ENCODE data around the gene FCER1G. TPM values are rescaled to one million over a fixed set of nuclear protein-coding genes. Genes with fewer than 3 reads are reported as not detected.

FCER1G gene
- total RNA-seq, 2 donors from 2014 or later = 1.1 to 2.2 TPM

DNA sequence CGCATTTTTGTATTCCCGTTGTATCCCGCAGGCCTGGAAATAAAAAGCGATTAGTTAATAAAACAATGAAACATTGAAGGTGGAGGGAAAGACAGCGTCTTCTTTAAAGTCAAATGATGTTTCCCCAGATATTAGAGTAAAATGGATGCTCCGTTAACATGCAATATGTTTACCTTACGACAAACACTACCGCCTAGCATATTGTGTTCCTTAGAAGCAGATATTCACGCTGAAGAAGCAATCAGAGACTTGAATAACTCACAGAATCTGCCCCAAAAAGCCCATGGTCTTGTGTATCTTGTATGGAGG lies 37.2 kb upstream of the FCER1G start:
- peaks cover 46% of the 10 kb centered on the region for H3K4me1 Mint-ChIP-seq
- H3K4me3 Mint-ChIP-seq = peak overlapping the region; percentile 99
- no peaks in the 10 kb centered on the region for H3K27me3 Mint-ChIP-seq
- H3K9me3 Mint-ChIP-seq = no peaks in the 10 kb centered on the region
- peaks cover 43% of the 10 kb centered on the region for H3K36me3 Mint-ChIP-seq (ENCODE audit: low read depth)
- ATAC-seq (replicated peaks) = no peak
- H3K27ac Mint-ChIP-seq = peak overlapping the region; percentile 98

DNA sequence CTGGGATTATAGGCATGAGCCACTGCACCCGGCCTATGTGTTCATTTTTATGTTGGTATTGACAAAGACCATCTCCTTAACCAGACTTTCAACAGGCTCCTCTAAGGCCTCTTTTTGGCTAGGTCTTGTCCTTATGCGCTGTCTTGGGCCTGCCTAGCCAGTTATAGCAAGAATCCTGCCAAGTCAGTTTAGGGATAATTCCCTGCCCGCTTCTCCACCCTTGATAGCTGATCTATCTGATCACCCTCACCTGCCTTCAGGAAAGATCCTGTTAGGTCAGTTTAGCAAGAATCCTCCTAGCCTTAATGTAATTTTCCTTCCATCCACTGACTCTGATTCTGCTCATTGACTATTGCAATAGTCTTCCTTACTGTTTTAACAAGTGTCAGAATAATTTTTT lies 35.4 kb upstream of the FCER1G start:
- Mint-ChIP-seq H3K4me3 (peak overlapping the region; percentile 44), H3K36me3 (ENCODE audit: low read depth) (peaks cover 24% of the 10 kb centered on the region), H3K4me1 (peaks cover 49% of the 10 kb centered on the region), H3K27ac (peak overlapping the region; percentile 98), H3K9me3 (no peaks in the 10 kb centered on the region), H3K27me3 (no peaks in the 10 kb centered on the region)
- ATAC-seq (replicated peaks) = no peak

DNA sequence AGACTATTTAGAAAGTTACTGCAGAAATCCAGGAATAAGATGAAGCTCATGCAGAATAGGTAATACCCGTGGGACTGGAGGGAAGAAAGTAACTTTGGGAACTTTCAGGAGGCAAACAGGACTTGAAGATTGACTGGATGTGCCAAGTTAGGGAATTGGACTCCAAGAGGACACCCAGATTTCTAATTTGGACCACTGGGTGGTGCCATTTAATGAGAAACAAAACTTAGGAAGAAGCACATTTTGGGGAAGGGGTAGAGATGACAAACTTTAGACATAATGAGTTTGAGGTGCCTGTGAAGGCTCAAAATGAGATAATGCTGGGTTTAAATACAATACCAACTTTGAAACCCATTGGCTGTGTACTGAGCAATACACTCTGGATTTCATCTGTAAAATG lies 34.5 kb upstream of the FCER1G start:
- Mint-ChIP-seq H3K9me3 (no peaks in the 10 kb centered on the region), H3K27ac (peak overlapping the region; percentile 98), H3K27me3 (no peaks in the 10 kb centered on the region), H3K4me3 (peak overlapping the region; percentile 44), H3K4me1 (peaks cover 48% of the 10 kb centered on the region), H3K36me3 (ENCODE audit: low read depth) (peaks cover 15% of the 10 kb centered on the region)
- ATAC-seq (replicated peaks) = no peak

DNA sequence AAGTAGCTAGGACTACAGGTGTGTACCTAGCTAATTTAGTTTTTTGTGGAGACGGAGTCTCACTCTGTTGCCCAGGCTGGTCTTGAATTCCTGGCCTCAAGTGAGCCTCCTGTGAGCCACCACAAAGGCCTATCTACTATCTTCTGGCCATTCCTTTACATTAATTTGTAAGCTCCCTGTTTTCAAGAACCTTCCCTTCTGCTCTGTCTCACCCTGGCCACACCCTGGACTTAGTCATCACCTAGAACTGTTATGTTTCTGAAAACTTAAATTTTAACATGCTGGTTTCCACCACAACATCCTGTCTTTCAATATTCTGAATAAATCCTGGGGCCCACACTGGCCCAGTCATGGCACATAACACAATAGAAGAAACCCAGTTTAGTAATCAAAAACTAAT lies 32.9 kb upstream of the FCER1G start:
- Mint-ChIP-seq H3K9me3 (no peaks in the 10 kb centered on the region), H3K4me3 (peak overlapping the region; percentile 69), H3K4me1 (peaks cover 50% of the 10 kb centered on the region), H3K36me3 (ENCODE audit: low read depth) (peaks cover 3% of the 10 kb centered on the region), H3K27ac (peak overlapping the region; percentile 98), H3K27me3 (no peaks in the 10 kb centered on the region)
- peak; percentile 82 for ATAC-seq (replicated peaks)

DNA sequence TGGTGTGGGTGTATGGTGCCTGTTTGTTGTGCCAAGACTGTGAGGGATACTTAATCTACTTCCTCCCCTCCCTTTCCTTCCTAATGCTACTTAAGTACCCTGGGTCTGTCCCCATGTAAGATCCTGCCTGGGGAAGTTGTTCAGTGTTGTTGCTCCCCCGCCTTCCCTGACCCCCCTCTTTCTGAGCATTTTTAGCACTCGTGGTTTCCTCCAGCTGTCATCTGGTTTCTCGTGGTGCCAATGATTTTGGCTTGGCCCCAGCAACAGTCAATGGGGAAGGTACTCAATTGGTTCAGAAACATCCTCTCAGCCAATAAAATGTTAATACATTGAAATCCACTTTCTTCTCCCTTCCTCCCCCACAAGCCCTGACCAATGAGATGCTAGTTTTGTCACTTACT lies 29.8 kb upstream of the FCER1G start:
- H3K4me1 Mint-ChIP-seq = peaks cover 62% of the 10 kb centered on the region
- no peaks in the 10 kb centered on the region for H3K9me3 Mint-ChIP-seq
- no peaks in the 10 kb centered on the region for H3K27me3 Mint-ChIP-seq
- peak; percentile 71 for ATAC-seq (replicated peaks)
- peak overlapping the region; percentile 69 for H3K4me3 Mint-ChIP-seq
- no peaks in the 10 kb centered on the region for H3K36me3 Mint-ChIP-seq (ENCODE audit: low read depth)
- peak overlapping the region; percentile 85 for H3K27ac Mint-ChIP-seq

DNA sequence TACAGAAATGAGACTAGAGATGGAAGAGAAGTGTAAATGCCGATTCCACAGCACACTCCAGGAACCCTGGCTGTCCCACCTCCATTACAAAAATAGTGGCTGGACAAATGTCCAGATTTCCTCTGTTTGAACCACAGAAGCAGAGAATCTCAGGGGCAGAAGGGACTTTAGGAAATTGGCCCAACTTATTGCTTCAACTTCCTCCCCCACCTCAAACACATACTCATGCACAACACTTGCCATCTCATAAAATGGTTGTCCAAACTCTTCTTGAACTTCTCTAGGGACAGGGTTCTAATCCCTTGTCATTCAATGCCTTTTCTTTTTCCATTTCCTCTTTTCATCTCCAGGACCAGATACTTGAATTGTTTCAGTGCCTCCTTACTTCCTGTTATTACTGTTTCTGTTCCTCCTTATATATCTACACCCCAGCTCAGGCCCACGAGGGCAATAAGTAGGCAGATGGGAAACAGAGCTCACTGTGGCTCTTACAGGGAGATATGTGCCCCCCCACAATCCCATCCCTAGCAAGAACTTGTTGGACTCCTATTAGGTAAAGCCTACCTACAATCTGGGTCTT lies 29.3 kb upstream of the FCER1G start:
- H3K4me3 Mint-ChIP-seq = peak overlapping the region; percentile 69
- H3K9me3 Mint-ChIP-seq = no peaks in the 10 kb centered on the region
- H3K27ac Mint-ChIP-seq = peak overlapping the region; percentile 85
- peaks cover 57% of the 10 kb centered on the region for H3K4me1 Mint-ChIP-seq
- no peak for ATAC-seq (replicated peaks)
- H3K36me3 Mint-ChIP-seq (ENCODE audit: low read depth) = no peaks in the 10 kb centered on the region
- no peaks in the 10 kb centered on the region for H3K27me3 Mint-ChIP-seq

DNA sequence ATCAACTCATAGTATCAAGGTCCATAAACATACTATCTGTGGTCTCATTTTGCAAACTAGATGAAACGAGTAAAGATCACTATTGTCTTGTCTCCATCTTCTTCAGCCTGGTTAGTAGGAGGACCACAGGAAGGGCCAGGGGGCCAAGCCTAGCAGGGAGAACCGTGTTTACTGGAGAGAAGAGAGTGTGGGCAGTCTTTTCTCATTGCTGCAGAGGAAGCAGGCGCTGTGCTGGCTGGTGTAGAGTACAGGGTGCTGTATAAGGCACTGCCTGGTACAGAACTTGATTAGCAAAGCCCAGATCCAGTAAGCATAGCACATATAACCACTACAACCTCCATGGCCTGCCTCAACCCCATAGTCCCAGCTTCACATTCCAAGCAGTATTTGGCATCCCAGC lies 27.8 kb upstream of the FCER1G start:
- peak overlapping the region; percentile 69 for H3K4me3 Mint-ChIP-seq
- peaks cover 51% of the 10 kb centered on the region for H3K4me1 Mint-ChIP-seq
- no peak for ATAC-seq (replicated peaks)
- no peaks in the 10 kb centered on the region for H3K36me3 Mint-ChIP-seq (ENCODE audit: low read depth)
- no peaks in the 10 kb centered on the region for H3K9me3 Mint-ChIP-seq
- no peaks in the 10 kb centered on the region for H3K27me3 Mint-ChIP-seq
- peak overlapping the region; percentile 85 for H3K27ac Mint-ChIP-seq

DNA sequence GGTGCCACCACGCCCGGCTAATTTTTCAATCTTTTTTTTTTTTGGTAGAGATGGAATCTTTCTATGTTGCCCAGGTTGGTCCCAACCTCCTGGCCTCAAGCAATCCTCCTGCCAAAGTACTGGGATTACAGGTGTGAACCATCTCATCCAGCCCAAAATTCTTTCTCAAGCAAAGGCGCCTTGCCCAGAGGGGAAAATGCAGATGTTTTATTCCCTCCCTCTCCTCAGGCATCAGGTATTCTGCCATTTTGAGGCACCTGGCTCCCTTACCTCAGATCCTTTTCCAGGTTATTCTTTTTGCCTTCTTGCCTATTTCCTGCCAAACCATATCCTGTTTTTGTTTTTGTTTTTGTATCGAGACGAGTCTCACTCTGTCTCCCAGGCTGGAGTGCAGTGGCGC lies 26.7 kb upstream of the FCER1G start:
- peak overlapping the region; percentile 28 for H3K27ac Mint-ChIP-seq
- H3K4me3 Mint-ChIP-seq = no peak overlapping the region
- no peak for ATAC-seq (replicated peaks)
- no peaks in the 10 kb centered on the region for H3K9me3 Mint-ChIP-seq
- H3K36me3 Mint-ChIP-seq (ENCODE audit: low read depth) = no peaks in the 10 kb centered on the region
- H3K4me1 Mint-ChIP-seq = peaks cover 48% of the 10 kb centered on the region
- H3K27me3 Mint-ChIP-seq = no peaks in the 10 kb centered on the region

DNA sequence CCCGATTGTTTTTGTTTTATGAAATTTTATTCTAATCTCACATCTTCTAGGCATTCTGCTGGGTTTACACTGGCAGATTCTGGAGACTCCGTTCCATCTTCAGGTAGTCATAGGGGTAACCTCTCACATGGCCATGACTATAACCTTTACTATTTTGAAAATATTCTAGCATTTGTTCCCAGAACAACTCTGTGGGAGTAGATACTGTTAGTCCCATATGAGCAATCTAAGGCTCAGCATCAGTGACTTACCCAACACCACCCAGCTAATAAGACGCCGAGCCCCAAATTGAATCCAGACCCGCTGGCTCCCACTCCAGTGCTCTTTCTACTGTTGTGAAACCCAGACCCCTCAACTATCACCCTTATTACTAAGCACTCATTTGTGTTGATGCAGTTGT lies 26.1 kb upstream of the FCER1G start:
- Mint-ChIP-seq H3K36me3 (ENCODE audit: low read depth) (no peaks in the 10 kb centered on the region), H3K4me1 (peaks cover 45% of the 10 kb centered on the region), H3K4me3 (no peak overlapping the region), H3K27ac (peak overlapping the region; percentile 28), H3K9me3 (no peaks in the 10 kb centered on the region), H3K27me3 (no peaks in the 10 kb centered on the region)
- ATAC-seq (replicated peaks) = no peak

DNA sequence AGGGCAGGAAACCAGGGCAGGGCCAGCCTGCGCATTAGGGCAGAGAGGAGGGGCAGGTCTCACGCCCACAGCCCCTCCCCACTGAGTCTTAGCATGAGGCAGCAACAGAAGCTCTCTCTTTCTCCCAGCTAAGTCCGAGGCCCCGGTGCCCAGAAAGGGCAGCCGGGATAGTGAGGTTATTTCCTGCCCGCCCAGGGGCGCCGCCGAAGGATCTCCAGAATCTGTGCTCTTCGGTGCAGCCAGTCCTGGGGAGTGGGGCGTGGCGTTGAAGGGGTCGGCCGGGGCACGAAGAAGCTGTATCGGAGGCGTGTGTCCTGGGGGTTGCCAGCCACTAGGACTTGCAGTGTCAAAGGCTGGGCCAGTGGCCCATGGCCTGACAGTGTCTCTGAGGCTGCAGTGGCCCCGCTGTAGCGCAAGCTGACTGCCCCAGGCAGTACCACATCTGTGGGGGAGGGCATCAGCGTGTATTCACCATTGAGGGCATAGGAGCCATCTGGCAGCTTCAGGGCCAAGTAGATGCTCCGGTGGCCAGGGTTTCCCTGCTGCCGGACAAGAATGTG lies 24.1 kb upstream of the FCER1G start:
- Mint-ChIP-seq H3K4me3 (no peak overlapping the region), H3K4me1 (peaks cover 28% of the 10 kb centered on the region), H3K27ac (peak overlapping the region; percentile 20)

DNA sequence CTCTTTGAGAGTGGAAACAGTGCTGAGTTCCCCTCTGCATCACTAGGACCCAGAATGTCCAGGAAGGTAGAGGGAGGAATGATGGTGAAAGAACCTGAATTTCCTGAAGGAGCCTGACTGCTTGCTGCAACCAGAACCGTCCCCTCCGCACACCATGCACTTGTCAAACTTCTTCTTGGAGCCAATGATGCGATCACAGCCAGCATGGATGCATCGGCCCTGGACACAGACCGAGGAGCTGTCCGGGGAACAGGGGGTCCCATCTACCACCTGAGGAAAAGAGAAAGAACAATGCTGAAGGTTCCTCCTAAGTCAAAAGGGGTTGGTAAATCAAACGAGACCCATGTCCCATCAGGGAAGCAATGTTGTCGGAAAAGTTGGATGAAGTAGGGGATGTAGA lies 23.1 kb upstream of the FCER1G start:
- no peak for ATAC-seq (replicated peaks)
- H3K4me3 Mint-ChIP-seq = no peak overlapping the region
- H3K27me3 Mint-ChIP-seq = no peaks in the 10 kb centered on the region
- no peaks in the 10 kb centered on the region for H3K9me3 Mint-ChIP-seq
- no peak overlapping the region for H3K27ac Mint-ChIP-seq
- no peaks in the 10 kb centered on the region for H3K36me3 Mint-ChIP-seq (ENCODE audit: low read depth)
- peaks cover 23% of the 10 kb centered on the region for H3K4me1 Mint-ChIP-seq

More for the DNA sequence above, 24.1 kb upstream of the FCER1G start:
- H3K36me3 Mint-ChIP-seq (ENCODE audit: low read depth) = no peaks in the 10 kb centered on the region
- no peak for ATAC-seq (replicated peaks)
- no peaks in the 10 kb centered on the region for H3K9me3 Mint-ChIP-seq
- H3K27me3 Mint-ChIP-seq = no peaks in the 10 kb centered on the region

DNA sequence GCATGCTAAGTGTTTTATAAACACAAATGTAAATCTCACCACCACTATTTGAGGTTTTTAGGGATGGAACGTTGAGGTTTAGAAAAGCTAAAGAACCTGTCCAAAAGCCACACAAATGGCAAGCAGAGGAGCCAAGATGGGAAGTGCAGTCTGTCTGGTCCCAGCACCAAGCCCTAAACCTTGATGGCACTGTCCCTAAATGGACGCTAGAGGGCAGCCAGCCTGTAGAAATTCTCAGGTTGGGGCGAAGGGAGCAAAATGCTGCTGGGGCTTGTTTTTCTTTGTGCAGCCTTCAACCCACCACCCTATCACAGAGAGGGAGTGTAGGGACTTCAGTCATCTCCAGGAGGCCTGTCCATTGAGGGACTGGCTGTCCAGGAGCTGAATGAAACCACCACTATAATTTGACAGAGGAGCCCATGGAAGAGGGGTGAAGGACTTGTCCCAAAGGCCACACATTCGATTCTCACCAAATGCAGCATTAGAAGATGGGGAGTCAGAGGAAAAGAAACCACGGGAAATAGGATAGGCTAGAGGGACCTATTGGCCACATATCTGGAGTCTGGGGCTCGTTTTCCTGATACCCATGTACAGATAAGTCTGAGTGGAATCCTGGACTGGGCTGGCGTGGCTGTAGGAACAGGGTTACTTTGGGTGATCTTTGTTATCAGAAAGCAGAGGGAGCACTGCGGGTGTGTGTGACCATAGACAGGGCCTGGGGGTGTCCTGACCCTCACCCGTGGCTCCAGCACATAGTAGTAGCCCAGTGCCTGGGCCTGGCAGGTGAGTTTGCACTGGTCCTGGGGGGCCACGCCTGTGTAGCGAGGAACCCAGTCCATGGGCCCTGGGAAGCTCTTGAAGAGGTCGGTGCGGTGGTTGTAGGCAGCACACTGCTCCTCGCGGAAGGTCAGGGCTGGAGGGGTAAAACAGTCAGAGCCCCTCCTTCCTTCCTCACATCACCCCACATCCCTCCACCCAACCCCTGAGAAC lies 22.3 kb upstream of the FCER1G start:
- Mint-ChIP-seq H3K27ac (peak overlapping the region; percentile 34), H3K4me3 (no peak overlapping the region), H3K4me1 (peaks cover 16% of the 10 kb centered on the region), H3K36me3 (ENCODE audit: low read depth) (no peaks in the 10 kb centered on the region), H3K9me3 (no peaks in the 10 kb centered on the region), H3K27me3 (no peaks in the 10 kb centered on the region)
- ATAC-seq (replicated peaks) = peak; percentile 96

DNA sequence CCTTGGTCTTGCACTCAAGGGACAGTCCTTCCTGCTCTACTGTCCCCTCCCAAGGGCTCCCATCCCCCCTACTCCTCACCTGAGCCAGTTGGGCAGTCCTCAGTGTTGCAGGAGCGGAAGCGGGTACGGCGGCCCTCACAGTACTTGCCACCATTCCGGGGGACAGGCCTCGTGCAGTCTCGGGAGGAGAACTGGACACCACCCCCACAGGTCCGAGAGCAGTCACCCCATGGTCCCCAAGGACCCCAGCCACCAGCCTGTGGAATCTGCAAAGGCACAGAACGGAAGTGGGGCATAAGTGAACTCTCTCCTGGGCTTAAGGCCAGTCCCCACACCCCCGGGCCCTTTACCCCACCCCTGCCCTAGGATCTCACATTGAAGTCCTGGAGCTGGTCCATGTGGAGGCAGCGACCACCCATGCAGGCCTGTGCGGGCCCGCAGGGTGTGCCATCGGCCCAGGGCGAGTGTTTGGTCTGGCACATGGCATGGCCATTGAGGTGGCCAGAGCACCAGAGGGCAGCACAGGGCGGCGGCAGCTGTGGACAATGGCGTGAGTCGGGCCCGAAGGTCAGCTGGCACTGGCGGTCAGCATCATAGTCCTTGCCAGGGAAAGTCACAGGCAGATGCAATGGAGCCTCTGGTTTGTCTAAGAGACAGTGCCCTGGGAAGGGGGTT lies 21.4 kb upstream of the FCER1G start:
- Mint-ChIP-seq H3K4me1 (peaks cover 11% of the 10 kb centered on the region), H3K27me3 (no peaks in the 10 kb centered on the region), H3K9me3 (no peaks in the 10 kb centered on the region), H3K4me3 (no peak overlapping the region), H3K27ac (peak overlapping the region; percentile 34), H3K36me3 (ENCODE audit: low read depth) (no peaks in the 10 kb centered on the region)
- ATAC-seq (replicated peaks) = no peak

DNA sequence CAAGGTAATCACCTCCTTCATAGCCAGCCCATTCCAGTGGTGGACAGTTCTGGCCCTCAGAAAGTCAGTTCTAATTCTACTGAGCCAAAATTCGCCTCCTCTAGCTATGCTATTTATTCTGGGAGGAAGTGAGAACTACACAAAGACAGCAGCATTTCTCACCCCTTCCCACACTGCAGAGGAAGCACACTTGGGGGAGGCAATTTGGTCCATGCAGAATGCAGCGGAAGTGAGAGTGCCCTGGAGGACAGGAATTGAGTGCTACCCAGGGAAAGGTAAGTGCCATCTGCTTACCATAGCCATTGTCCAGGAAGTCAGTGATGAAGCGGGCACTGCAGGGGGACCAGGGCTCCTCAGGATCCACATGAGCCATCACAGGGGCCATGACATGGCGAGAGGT lies 19.9 kb upstream of the FCER1G start:
- Mint-ChIP-seq H3K27ac (no peak overlapping the region), H3K36me3 (ENCODE audit: low read depth) (no peaks in the 10 kb centered on the region), H3K9me3 (no peaks in the 10 kb centered on the region), H3K27me3 (no peaks in the 10 kb centered on the region), H3K4me3 (no peak overlapping the region), H3K4me1 (peaks cover 11% of the 10 kb centered on the region)
- no peak for ATAC-seq (replicated peaks)

All from activated T-helper 17 cell treated with anti-CD3 and anti-CD28 coated beads, Interleukin-2, amount 50 U/mL, for 72 hours (primary cell).